KBM-7 (cell line): Measurements from ENCODE around the gene ZNHIT3.
"Not testable (repeated sequence)": the region's sequence is repeated elsewhere in the genome, so short reads cannot be mapped to it uniquely, and the experiment has no call there.

Experiments
- DNase-seq: peaks from one replicate; pipeline ENCODE4 v3.0.0-alpha.2; 2015
- in situ Hi-C: fragments of 300-500 bp; cut with MboI; formaldehyde crosslinking; loops from 2 replicates; pipeline ENCODE4 v1.14.3; 2020; ENCODE audit warnings: low sequenced_read_pairs, low pct_unique_long_range_greater_than_20kb, mixed read lengths

Gene ZNHIT3

GRCh38 chr17:36482611-36483504 lies 3.6 kb upstream of the ZNHIT3 start:
- in situ Hi-C loops = no loop called here
- DNase-seq = peak; percentile 89

GRCh38 chr17:36484021-36484420 lies 2.5 kb upstream of the ZNHIT3 start:
- in situ Hi-C loops, DNase-seq: not testable (repeated sequence)

GRCh38 chr17:36485027-36485426 lies 1.5 kb upstream of the ZNHIT3 start:
- no peak for DNase-seq
- in situ Hi-C loops = no loop called here

GRCh38 chr17:36485805-36486203 lies 677 bp upstream of the ZNHIT3 start:
- in situ Hi-C loops = no loop called here
- no peak for DNase-seq

DNA sequence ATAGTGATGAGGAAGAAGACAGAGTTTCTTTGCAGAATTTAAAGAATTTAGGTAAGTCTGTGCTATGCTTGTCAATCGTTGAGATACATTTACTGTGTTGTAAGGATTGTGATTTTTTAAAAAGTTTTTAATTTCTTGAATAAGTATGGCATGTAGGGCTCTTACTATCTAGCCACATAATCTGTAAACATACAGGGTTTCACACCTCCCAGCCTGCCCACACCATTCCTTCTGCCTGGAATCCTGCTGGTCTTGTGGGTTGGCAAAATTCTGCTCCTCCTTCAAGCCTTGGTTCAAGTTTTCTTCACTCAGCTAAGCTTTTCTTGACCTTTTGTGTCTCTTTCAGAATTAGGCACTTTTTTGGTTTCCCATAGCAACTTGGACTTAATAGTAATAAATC lies 7.5 kb downstream of the ZNHIT3 start:
- in situ Hi-C loops = no loop called here
- DNase-seq = no peak

DNA sequence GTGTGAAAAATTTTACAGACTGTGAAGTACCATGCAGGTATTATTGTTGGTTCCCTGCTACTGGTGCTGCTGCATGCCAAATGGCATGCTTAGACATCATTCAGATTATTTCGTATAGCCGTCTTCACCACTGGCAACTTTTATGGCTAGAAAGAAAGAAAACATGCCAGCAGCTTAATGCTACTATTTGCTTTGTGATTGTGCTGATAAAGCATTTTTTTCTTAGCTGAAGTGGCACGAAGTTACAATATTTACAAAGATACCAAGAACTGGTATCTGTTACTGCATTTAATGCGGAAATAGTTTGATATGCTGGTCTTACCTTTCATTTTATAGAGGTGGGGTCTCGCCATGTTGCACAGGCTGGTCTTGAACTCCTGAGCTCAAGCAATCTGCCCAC lies 8.2 kb downstream of the ZNHIT3 start:
- in situ Hi-C loops = no loop called here
- no peak for DNase-seq

- in situ Hi-C loops = no loop called here
- DNase-seq = no peak
Measured at GRCh38 chr17:36495076-36495578, 8.6 kb downstream of the ZNHIT3 start.

DNA sequence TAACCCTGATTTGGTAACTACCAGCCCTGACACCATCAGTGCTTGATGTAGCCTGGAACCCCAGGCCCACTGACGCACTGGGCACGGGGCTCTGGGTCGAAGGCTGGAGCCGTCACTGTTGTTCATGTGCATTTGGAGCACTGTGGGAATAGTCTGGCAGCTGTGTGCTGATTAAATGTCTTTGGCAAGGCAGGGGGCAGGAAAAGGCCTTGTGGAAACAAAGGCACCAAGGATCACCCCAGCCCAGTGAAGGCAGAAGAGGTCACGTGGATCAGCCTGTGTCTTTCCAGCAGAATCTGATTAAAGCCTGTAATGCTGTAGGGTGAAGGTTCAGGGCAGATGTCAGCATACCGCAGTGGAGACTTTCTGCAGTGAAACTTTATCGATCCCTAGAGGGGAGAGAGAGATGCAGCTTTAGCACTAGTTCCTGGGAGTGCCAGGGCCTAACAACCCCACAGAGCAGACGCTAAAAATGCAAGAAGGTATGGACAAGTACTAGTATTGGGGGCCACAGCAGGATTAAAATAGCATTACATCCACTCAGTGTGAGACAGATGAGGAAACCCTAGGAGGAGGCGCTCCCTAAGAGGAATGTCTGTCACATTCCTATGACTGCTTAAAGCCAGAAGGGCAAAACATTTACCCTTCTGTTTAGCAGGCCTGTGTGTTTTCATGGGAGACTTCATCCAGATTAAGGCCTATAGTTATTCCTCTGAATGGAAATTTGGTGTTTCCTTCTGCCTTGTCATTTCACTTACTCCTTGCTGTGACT lies 9.7 kb downstream of the ZNHIT3 start:
- no peak for DNase-seq
- in situ Hi-C loops = no loop called here

GRCh38 chr17:36498155-36498554 lies 11.7 kb downstream of the ZNHIT3 start:
- in situ Hi-C loops = no loop called here
- DNase-seq = no peak

DNA sequence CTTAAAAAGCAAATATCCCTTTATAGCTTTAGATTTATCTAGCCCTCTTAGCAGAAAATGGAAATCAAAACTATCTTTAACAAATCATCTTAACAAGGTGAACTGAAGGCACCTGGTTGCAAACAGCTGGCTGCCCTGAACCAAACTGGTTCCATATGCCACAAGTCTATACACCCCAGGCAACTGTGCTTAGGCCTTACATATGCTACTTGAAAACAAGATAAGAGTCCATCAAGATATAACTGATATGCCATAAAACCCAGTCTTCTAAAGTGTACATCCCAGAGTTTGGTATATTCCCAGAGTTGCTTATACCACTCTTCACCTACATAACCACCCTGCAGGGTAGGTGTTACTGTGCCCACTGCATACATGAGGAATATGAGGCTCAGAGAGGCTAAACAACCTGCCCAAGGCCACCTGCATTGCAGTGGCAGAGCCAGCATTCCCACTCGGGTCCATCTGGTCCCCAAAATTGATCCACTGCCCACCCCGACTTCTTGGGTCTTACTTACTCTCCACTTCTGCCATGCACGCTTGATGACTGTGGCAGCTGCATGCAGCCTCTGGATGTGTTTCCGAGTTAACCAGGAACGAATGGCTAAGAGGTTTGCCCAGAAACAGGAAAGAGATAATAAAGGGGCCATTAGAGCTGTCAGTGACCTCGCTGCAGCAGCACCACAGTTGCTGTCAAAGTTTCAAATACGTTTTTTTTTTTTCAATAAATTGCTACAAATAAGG lies 12.2 kb downstream of the ZNHIT3 start:
- no peak for DNase-seq
- in situ Hi-C loops = no loop called here

DNA sequence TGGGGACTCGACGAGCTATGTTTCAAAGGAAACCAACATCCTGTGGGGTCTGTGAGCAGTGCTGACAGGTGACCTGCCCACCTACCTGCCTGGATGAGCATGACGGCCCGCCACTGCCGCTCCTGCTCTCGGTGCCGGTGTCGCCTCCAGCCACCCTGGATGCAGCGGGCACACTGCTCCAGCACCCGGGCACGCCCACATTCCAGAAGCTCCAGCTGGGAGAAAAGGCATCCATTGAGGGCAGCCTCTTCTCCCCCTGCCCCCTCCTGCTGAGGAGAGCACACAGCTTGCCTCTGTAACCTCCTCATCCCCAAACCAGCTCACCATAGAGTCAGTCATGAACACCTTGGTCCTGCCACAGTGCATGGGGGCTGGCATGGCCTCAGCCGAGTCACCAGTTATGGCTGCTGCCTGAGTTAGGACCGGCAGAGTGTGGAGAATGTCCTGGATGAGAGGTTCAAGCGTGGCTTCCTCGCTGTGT lies 14.3 kb downstream of the ZNHIT3 start:
- DNase-seq = no peak
- in situ Hi-C loops = no loop called here

DNA sequence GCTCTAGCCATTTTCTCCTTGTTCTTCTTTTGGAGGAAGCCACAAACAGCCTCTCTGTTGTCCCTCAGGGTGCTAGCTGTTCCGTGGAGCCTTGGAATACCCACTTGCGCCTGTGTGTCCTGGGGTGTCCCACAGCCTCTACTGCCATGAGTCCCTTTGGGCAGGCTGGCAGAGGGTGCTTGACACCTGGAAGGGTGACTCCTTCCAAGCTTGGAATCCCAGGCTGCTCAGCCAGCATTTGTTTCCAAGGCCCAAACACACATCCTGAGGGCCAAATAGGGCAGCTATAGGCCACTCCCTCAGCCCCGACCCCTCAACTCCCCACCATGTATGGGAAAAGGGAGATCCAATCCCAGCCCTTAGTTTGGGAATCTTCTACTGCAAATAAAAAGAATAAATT lies 14.9 kb downstream of the ZNHIT3 start:
- DNase-seq = no peak
- in situ Hi-C loops = no loop called here

DNA sequence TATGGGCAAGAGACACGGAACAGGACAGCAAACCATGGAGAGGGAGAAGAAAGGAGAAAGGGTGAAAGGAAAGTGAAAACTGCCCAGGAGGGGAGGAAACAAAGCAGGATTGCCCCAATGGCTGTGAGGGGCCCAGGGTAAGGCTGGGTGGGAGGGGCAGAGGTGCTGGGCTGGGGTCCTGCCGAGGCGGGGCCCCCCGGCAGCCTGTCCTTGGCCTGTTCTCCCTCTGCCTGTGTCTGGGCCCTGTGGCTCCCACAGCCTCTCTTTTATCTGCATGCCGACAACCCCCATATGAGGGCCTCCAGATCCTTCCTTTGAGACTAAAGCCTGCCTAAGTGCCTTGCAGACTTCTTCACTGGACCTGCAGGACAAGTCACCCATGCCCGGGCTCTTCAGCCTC lies 15.5 kb downstream of the ZNHIT3 start:
- no peak for DNase-seq
- in situ Hi-C loops = no loop called here

DNA sequence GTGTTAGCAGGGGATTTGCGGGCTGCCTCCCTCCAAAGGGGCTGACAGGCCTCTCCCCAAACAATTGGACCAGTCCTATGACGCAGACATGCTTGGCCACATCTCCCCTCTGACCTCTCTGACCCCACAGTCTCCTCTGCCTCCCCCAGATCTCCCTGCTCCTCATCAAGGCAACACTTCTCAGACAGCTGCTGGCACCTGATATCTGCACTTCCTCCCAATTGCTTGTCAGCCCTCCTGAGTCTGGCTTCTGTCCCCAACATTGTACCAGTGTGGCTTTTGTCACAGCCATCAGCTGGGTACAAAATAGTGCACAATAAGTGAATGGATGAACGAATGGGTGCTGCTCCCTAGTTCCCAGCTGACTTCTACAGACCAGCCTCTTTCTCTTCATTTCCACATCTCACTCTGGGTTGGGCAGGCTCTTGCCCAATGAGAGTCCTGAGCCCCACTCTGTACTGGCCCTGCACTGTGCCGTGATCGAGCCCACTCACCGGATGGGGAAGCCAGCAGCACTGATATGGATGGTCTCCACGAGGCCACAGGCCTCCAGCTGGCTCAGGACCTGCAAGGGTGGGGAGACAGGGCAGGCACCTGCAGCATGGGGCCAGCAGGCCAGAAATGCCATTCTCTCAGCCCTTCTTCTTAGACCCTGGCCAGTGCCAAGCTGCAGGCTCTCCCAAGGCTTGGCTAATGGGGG lies 17.1 kb downstream of the ZNHIT3 start:
- no peak for DNase-seq
- in situ Hi-C loops = no loop called here

DNA sequence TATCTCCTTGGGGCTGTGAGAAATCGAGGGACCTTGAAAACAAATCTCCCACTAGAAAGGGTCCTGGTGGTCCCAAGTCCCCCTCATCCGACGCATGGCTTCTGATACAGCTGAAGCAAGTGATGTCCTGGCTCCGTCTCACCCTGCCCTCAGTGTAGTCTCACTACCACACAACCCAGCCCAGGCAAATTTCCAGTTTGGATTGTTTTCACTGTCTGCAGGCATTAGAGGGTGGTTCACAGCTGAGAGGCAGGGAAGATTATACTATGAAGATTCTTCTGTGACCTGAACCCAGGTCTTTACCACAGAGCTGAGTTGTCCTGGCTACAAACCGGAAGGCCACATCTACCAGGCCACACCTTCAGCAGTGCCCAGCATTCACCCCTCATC lies 17.7 kb downstream of the ZNHIT3 start:
- in situ Hi-C loops = no loop called here
- DNase-seq = no peak

- in situ Hi-C loops = no loop called here
- no peak for DNase-seq
Measured at GRCh38 chr17:36505171-36505570, 18.7 kb downstream of the ZNHIT3 start.

DNA sequence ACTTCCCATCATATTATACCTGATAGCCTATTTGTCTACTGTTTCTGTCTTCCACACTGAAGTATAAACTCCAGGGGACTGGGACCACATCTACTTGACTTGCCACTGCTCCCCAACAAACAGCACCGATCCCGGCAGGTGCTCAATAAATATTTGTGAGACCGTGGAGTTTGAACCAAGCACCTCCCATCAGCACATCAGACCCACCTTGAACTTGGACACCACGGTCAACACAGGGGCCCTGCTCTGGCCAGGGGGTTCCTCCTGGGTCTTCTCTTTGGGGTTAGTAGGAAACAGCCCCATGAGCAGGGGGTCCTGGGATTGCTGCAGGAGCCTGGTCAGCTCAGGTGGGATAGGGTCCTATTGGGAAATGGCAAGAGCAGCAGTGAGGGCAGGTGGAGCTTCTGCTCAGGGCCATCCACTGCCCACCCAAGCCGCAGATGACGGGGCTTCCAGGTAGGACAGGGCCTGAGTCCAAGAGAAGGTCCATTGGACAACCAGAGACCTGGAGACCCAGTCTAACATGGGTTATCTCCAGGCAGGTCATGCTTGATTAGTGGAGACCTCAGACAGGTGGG lies 19.9 kb downstream of the ZNHIT3 start:
- in situ Hi-C loops = no loop called here
- DNase-seq = no peak

GRCh38 chr17:36506831-36507230 lies 20.4 kb downstream of the ZNHIT3 start:
- in situ Hi-C loops = no loop called here
- DNase-seq = no peak

GRCh38 chr17:36507266-36507665 lies 20.8 kb downstream of the ZNHIT3 start:
- no peak for DNase-seq
- in situ Hi-C loops = no loop called here
